ENCODE data around the gene OMP.

GRCh38 chr11:77127920-77128691 is 25.5 kb downstream of the OMP start, which contains the start of gene MYO7A:
- TF ChIP-seq SP1 (IDR thresholded peaks at IDR 0.05) (no peak), FOXM1 (IDR thresholded peaks at IDR 0.05; ENCODE audit: borderline replicate concordance) (no peak)

Data from HEK293T (cell line).